Stimulated activated CD8-positive, alpha-beta memory T cell treated with anti-CD3 and anti-CD28 coated beads, Interleukin-2, amount 100 ng/mL, for 48 hours (primary cell): ENCODE measurements around the gene ATG4B.
A peak's percentile ranks its signal among the peaks of the same experiment; 100 is the strongest.

Source experiments
- DNase-seq, 2 donors: peaks; one replicate each; pipeline ENCODE4 v3.0.0-alpha.2; 2020; ENCODE audit warnings: low read depth in 2 of 2

Gene ATG4B

GRCh38 chr2:241690202-241690717 lies 52.8 kb downstream of the ATG4B start:
- DNase-seq, result no peak

- DNase-seq, result no peak
Observed at GRCh38 chr2:241692448-241692847, 55.0 kb downstream of the ATG4B start.

GRCh38 chr2:241695651-241696050 lies 58.2 kb downstream of the ATG4B start:
- no peak for DNase-seq

GRCh38 chr2:241701149-241701398 lies 63.6 kb downstream of the ATG4B start:
- no peak for DNase-seq

- peak; percentile 95 to 97 for DNase-seq
Observed at GRCh38 chr2:241701399-241702154, 64.1 kb downstream of the ATG4B start, which contains the start of gene ING5. ING5 (plus strand) TSS chr2:241702039; CDS start chr2:241702066, 27 bp downstream.

- peak; percentile 87 to 90 for DNase-seq
Observed at GRCh38 chr2:241702155-241703031, 64.9 kb downstream of the ATG4B start.

- DNase-seq, result no peak
Observed at GRCh38 chr2:241703032-241703604, 65.6 kb downstream of the ATG4B start.

- no peak for DNase-seq
Observed at GRCh38 chr2:241706537-241706936, 69.0 kb downstream of the ATG4B start.

GRCh38 chr2:241708879-241709278 lies 71.4 kb downstream of the ATG4B start:
- no peak for DNase-seq

GRCh38 chr2:241719093-241719492 lies 81.6 kb downstream of the ATG4B start:
- no peak for DNase-seq

GRCh38 chr2:241720099-241720498 lies 82.6 kb downstream of the ATG4B start:
- DNase-seq, result no peak

GRCh38 chr2:241720560-241720959 lies 83.1 kb downstream of the ATG4B start:
- no peak for DNase-seq

- no peak for DNase-seq
Observed at GRCh38 chr2:241721852-241722251, 84.4 kb downstream of the ATG4B start.

- no peak for DNase-seq
Observed at GRCh38 chr2:241722896-241723454, 85.5 kb downstream of the ATG4B start.
